Measurements from ENCODE around the gene MFSD11. TPM values are rescaled to one million over a fixed set of nuclear protein-coding genes. Genes with fewer than 3 reads are reported as not detected.
A peak's percentile ranks its signal among the peaks of the same experiment; 100 is the strongest.
"Not testable (repeated sequence)": the region's sequence is repeated elsewhere in the genome, so short reads cannot be mapped to it uniquely, and the experiment has no call there.

Gene MFSD11
- total RNA-seq, 1 donor from 2014 or later = 29.0 TPM

DNA sequence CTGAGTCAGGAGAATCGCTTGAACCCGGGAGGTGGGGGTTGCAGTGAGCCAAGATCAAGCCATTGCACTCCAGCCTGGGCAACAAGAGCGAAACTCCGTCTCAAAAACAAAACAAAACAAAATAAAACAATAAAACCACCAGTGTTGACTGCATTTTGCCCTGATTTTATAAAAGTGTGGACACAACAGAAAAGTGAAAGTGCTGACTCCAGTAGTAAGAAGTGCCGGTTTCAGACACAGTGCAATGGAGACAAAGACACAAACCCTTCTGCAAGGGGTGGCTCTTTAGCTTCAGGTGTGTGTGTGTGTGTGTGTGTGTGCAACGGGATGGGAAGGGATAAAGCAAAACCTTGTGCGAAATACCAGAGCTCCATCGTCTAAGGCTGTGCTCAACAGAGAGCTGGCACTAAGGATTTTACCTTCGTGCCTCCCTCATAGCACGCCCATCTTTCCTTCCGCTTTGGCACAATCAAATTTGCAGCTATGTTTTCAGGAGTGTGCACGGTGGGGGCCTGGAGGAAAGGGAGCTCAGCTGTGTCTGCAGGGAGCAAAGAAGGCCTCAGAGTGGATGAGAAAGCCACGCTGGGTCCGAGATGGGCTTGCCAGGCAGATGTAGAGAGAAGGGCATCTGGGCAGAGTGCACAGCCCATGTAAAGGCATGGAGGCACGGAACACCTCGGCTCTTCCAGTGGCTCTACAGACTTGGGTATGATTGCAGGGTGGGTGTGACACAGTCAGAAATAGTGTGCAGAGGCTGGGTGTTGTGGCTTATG is 42.7 kb upstream of the MFSD11 start:
- Mint-ChIP-seq H3K4me1 (ENCODE audit: unreplicated experiment) (peaks cover 37% of the 10 kb centered on the region), H3K27me3 (no peaks in the 10 kb centered on the region), H3K36me3 (peaks cover 6% of the 10 kb centered on the region), H3K9me3 (no peaks in the 10 kb centered on the region), H3K4me3 (no peak overlapping the region), H3K27ac (no peak overlapping the region)
- no peak for DNase-seq (ENCODE audit: extremely low spot score, unreplicated experiment)
- TF ChIP-seq, protein P1, sequence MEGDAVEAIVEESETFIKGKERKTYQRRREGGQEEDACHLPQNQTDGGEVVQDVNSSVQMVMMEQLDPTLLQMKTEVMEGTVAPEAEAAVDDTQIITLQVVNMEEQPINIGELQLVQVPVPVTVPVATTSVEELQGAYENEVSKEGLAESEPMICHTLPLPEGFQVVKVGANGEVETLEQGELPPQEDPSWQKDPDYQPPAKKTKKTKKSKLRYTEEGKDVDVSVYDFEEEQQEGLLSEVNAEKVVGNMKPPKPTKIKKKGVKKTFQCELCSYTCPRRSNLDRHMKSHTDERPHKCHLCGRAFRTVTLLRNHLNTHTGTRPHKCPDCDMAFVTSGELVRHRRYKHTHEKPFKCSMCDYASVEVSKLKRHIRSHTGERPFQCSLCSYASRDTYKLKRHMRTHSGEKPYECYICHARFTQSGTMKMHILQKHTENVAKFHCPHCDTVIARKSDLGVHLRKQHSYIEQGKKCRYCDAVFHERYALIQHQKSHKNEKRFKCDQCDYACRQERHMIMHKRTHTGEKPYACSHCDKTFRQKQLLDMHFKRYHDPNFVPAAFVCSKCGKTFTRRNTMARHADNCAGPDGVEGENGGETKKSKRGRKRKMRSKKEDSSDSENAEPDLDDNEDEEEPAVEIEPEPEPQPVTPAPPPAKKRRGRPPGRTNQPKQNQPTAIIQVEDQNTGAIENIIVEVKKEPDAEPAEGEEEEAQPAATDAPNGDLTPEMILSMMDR (conservative IDR thresholded peaks at IDR 0.05) = no peak

DNA sequence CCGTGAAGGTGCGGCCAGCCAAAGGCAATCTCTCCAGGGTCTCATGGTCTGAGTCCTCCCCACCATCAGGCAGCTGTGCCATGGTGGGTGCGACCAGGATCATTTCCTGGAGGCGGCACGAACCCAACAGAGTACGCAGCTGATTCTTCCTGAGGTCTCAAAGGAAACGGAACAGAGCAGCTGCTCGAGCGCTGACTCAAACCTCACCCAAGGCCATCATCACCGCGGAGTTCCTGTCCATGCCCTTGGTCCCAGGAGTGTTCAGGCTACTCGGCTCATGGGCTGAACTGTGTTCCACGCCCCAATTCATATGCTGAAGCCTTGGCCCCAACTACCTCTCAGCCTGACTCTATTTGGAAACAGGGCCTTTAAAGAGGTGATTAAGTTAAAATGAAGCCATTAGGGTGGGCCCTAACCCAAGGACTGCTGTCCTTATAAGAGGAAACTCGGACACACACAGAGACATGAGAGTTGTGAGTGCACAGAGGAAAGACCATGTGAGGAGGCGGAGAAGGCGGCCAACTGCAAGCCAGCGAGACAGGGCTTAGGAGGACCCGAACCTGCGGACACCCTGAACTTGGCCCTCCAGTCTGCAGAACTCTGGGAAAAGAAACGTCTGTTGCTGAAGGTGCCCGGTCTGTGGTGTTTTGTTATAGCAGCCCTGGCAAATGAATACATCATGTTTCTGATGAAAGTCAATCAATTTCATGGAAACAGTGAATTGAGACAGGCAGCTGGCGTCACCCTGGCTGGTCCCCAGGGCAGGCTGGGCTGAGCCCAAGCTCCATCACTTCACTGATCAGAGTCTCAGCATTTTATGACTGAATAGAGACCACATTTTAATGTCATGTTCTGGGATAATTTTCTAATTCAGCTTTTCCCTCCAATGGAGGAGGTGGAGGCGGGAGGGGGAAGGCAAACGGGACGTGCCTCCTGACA is 40.9 kb upstream of the MFSD11 start:
- peaks cover 42% of the 10 kb centered on the region for H3K4me1 Mint-ChIP-seq (ENCODE audit: unreplicated experiment)
- H3K9me3 Mint-ChIP-seq = no peaks in the 10 kb centered on the region
- DNase-seq (ENCODE audit: extremely low spot score, unreplicated experiment) = no peak
- no peaks in the 10 kb centered on the region for H3K27me3 Mint-ChIP-seq
- no peak overlapping the region for H3K4me3 Mint-ChIP-seq
- TF ChIP-seq, protein P1 (conservative IDR thresholded peaks at IDR 0.05) = no peak
- H3K27ac Mint-ChIP-seq = peak overlapping the region; percentile 59
- H3K36me3 Mint-ChIP-seq = no peaks in the 10 kb centered on the region

DNA sequence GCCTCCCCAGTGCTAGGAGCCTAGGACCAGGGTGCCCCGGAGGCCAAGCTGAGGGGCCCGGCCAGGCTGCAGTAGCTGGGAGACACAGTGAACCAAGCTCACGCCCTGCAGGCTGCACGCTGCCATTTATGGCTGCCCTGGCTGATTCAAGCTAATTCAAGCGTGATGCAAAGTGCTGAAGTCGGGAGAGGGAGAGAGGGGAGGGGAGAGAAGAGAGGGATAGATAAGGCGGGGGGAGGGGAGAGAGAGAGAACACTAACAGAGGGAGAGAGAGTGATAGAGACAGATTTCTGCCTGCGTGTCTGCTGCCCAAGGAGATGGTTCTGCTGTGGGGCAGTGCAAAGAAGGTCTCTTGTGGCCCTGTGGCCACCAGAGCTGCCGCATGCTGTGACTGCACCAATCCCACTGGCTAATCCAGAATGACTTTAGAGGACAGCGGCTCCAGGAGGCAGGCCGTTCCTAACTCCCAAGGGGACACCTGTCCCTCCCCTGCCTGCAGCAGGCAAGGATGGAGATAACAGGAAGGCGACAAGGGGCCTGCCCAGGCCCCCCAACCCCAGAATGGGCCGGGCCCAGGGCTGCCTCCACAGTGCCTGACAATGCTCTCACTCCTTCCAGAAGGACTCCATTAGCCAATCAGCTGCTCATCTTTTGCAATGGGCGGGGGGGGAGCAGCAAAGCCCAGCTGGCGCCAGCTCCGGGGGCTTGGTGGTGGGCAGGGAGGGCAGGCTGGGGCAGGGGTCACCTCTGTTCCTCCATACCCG is 40.0 kb upstream of the MFSD11 start:
- Mint-ChIP-seq H3K4me1 (ENCODE audit: unreplicated experiment) (peaks cover 42% of the 10 kb centered on the region), H3K27ac (peak overlapping the region; percentile 59), H3K4me3 (no peak overlapping the region), H3K36me3 (no peaks in the 10 kb centered on the region), H3K9me3 (no peaks in the 10 kb centered on the region), H3K27me3 (no peaks in the 10 kb centered on the region)
- no peak for DNase-seq (ENCODE audit: extremely low spot score, unreplicated experiment)
- TF ChIP-seq, protein P1 (conservative IDR thresholded peaks at IDR 0.05) = no peak

DNA sequence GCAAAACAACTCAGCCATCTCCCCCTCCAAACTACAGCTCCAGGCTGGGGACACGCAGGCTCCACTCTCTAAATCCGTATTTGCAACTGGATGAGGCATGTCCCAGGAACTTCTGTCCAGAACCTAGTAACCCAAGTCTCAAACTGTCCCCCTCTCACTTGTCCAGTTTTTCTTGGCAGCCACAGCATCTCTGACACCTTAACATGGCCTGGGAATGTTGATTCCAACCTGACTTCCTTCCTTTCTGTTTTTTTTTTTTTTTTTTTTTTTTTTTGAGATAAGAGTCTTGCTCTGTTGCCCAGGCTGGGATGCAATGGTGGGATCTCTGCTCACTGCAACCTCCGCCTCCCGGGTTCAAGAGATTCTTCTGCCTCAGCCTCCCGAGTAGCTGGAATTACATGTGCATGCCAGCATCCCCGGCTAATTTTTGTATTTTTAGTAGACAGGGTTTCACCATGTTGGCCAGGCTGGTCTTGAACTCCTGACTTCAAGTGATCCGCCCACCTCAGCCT is 39.4 kb upstream of the MFSD11 start:
- H3K27me3 Mint-ChIP-seq; DNase-seq (ENCODE audit: extremely low spot score, unreplicated experiment); H3K4me3 Mint-ChIP-seq; H3K9me3 Mint-ChIP-seq; H3K36me3 Mint-ChIP-seq; H3K27ac Mint-ChIP-seq: not testable (repeated sequence)
- H3K4me1 Mint-ChIP-seq (ENCODE audit: unreplicated experiment) = peaks cover 45% of the 10 kb centered on the region

DNA sequence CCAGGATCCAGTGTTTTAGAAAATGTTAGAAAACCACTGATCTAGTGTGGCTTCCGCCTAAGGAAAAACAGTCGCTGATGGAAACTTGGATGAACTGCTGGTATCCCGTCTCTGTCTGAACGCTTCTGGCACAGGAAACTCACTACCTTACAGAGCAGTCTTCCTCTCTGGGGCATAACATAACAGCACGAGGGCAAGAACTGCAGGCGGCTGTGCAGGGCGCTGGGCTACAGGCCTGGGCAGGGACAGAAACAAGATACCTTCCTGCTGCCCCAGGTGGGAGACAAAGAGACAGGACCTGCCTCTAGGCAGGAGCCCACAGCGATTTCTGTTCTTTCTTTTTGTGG is 37.7 kb upstream of the MFSD11 start:
- H3K27ac Mint-ChIP-seq = peak overlapping the region; percentile 79
- H3K4me3 Mint-ChIP-seq = peak overlapping the region; percentile 75
- no peaks in the 10 kb centered on the region for H3K9me3 Mint-ChIP-seq

More for the DNA sequence above, 37.7 kb upstream of the MFSD11 start:
- peaks cover 48% of the 10 kb centered on the region for H3K4me1 Mint-ChIP-seq (ENCODE audit: unreplicated experiment)
- no peak for DNase-seq (ENCODE audit: extremely low spot score, unreplicated experiment)
- H3K36me3 Mint-ChIP-seq = no peaks in the 10 kb centered on the region
- no peaks in the 10 kb centered on the region for H3K27me3 Mint-ChIP-seq
- TF ChIP-seq, protein P1 (conservative IDR thresholded peaks at IDR 0.05) = no peak

Measured in type B pancreatic cell (in vitro differentiated cells).